ENCODE measurements around the gene CDK6. TPM values are rescaled to one million over a fixed set of nuclear protein-coding genes. Genes with fewer than 3 reads are reported as not detected.

Gene CDK6
- total RNA-seq, 4 donors from 2014 or later: 43.6 to 85.1 (median 63.3) TPM

- 98 to 100% methylated on average over 2 of the region's 2 CpGs for WGBS, 2 donors
- TF ChIP-seq POLR2A (IDR thresholded peaks at IDR 0.05) (no peak), CTCF (IDR thresholded peaks at IDR 0.05) (no peak)
- DNase-seq (ENCODE audit: low spot score in 2 of 2): no peak
- no peak overlapping the region for H3K4me3 ChIP-seq (ENCODE audit: low read depth, poor library complexity, severe bottlenecking)
- intact Hi-C loops (cut with DNase I; ENCODE audit: low total_unique reads): no loop called here
Measured at GRCh38 chr7:92665926-92666325, 170.4 kb downstream of the CDK6 start.

DNA sequence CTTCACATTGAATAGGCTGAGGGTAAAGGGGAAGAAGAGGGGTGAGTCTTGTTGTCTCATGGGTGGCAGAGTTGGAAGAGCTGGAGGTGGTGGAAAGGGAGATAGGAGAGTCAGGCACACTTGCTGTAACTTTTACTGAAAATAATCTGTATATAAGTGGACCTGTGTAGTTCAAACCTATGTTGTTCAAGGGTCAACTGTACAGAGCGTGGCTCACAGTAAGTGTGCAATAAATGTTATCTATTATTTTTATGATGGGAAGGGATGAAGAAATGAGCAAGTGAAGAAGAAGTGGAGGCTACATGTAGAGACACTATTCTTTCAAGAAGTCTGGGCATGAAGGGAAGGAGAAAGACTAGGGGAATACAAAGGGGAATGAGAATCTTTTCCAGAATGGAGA lies 174.7 kb downstream of the CDK6 start:
- TF ChIP-seq POLR2A (IDR thresholded peaks at IDR 0.05): no peak
- TF ChIP-seq CTCF (IDR thresholded peaks at IDR 0.05): no peak
- no peak for DNase-seq (ENCODE audit: low spot score in 2 of 2)
- H3K4me3 ChIP-seq (ENCODE audit: low read depth, poor library complexity, severe bottlenecking): no peak overlapping the region
- WGBS, 2 donors: 95 to 98% methylated on average over 1 of the region's 1 CpG
- intact Hi-C loops (cut with DNase I; ENCODE audit: low total_unique reads): no loop called here

- TF ChIP-seq CTCF (IDR thresholded peaks at IDR 0.05): no peak
- DNase-seq (ENCODE audit: low spot score in 2 of 2): no peak
- WGBS, 2 donors: 93 to 95% methylated on average over 4 of the region's 4 CpGs
- intact Hi-C loops (cut with DNase I; ENCODE audit: low total_unique reads): no loop called here
- H3K4me3 ChIP-seq (ENCODE audit: low read depth, poor library complexity, severe bottlenecking): no peak overlapping the region
Measured at GRCh38 chr7:92658671-92659070, 177.7 kb downstream of the CDK6 start.

DNA sequence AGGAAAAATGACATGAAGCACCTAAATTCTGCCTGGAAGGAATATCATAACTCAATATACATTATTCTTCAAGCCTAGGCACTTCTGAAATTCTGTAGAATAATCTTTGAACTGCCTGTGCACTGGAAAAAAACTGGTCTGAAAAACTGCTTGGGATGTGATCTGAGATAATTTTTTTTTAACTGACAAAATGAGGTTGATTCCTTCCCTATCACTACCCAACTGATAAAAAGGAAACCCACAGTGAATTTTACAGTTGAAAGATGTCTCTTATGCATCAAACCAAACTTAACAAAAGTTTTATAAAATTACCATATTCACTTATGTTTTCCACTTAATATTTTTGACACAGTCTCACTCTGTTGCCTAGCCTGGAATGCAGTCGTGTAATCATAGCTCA lies 179.0 kb downstream of the CDK6 start:
- H3K4me3 ChIP-seq (ENCODE audit: low read depth, poor library complexity, severe bottlenecking): no peak overlapping the region
- 85 to 90% methylated on average over 1 of the region's 1 CpG for WGBS, 2 donors
- intact Hi-C loops (cut with DNase I; ENCODE audit: low total_unique reads): no loop called here
- DNase-seq (ENCODE audit: low spot score in 2 of 2): no peak
- TF ChIP-seq CTCF (IDR thresholded peaks at IDR 0.05) (no peak), POLR2A (IDR thresholded peaks at IDR 0.05) (no peak)

DNA sequence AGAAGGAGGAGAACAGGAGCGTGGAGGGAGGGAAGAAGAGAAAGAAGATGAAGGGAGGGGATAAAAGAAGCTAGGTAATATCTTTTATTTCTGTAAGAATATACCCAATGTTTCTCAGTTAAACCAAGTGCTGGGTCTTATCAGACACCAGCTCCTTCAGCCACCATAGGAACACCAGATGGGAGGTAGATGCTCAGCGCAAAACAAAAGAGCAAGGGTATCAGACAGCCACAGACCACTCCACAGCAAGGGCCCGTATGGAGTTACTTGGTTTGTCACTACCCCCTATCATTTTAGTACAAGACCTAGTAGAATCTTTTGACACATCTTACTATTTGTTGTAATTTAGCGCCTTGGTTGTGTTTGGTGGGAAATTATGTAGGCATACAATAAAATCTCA lies 180.3 kb downstream of the CDK6 start:
- DNase-seq (ENCODE audit: low spot score in 2 of 2): no peak
- no peak for TF ChIP-seq CTCF (IDR thresholded peaks at IDR 0.05)
- no peak for TF ChIP-seq POLR2A (IDR thresholded peaks at IDR 0.05)
- 90 to 99% methylated on average over 4 of the region's 4 CpGs for WGBS, 2 donors
- intact Hi-C loops (cut with DNase I; ENCODE audit: low total_unique reads): no loop called here
- no peak overlapping the region for H3K4me3 ChIP-seq (ENCODE audit: low read depth, poor library complexity, severe bottlenecking)

GRCh38 chr7:92655346-92655884 lies 181.0 kb downstream of the CDK6 start:
- no peak overlapping the region for H3K4me3 ChIP-seq (ENCODE audit: low read depth, poor library complexity, severe bottlenecking)
- WGBS, 2 donors: 56 to 59% methylated on average over 1 of the region's 1 CpG

More at GRCh38 chr7:92655346-92655884, 181.0 kb downstream of the CDK6 start:
- no peak for TF ChIP-seq CTCF (IDR thresholded peaks at IDR 0.05)
- DNase-seq (ENCODE audit: low spot score in 2 of 2): no peak
- intact Hi-C loops (cut with DNase I; ENCODE audit: low total_unique reads): no loop called here

Data from lower leg skin (tissue), 4 donors.